ENCODE data around the gene POGLUT2. TPM values are rescaled to one million over a fixed set of nuclear protein-coding genes. Genes with fewer than 3 reads are reported as not detected.

Gene POGLUT2
- polyA plus RNA-seq, 1 of the 3 experiments (the other 2 are of a cell fraction), result 10.2 TPM

- DNase-seq, result peak; percentile 17
- Histone ChIP-seq H2AFZ (ENCODE audit: low read depth) (peak overlapping the region; percentile 96; the same call in 1 of the 2 replicates), H3K9me3 (no peaks in the 10 kb centered on the region), H3K9me2 (no peaks in the 10 kb centered on the region), H3K27me3 (ENCODE audit: insufficient read depth) (no peaks in the 10 kb centered on the region), H3K4me2 (peak overlapping the region; percentile 91), H3K9ac (peak overlapping the region; percentile 89), H3K79me2 (ENCODE audit: insufficient read depth) (peaks cover 50% of the 10 kb centered on the region), H3K36me3 (replicated peaks in 1 of 2; ENCODE audit: control insufficient read depth in 1 of 2, insufficient read depth in 2 of 2, low read length in 1 of 2) (peaks cover 18 to 19% of the 10 kb centered on the region in 2 experiments), H4K20me1 (ENCODE audit: insufficient read depth) (peaks cover 11% of the 10 kb centered on the region; the same call in 1 of the 2 replicates), H3F3A (replicated peaks; ENCODE audit: insufficient read depth) (peaks cover 13% of the 10 kb centered on the region), H3K4me1 (ENCODE audit: control insufficient read depth in 1 of 2, insufficient read depth in 2 of 2, low read depth in 1 of 2, low read length in 1 of 2) (peaks cover 0 to 12% of the 10 kb centered on the region in 2 experiments; a peak in 3 of 4 replicates), H3K4me3 (ENCODE audit: low read depth in 2 of 2, low read length in 1 of 2) (peak overlapping the region; percentile 96 to 99), H3K27ac (ENCODE audit: low read depth in 2 of 2, low read length in 1 of 2) (peak overlapping the region; percentile 87 to 96; a peak in 3 of 4 replicates)
- POLR2A ChIA-PET, result no interaction called here
- 17% methylated on average over 11 of the region's 12 CpGs for WGBS (ENCODE audit: low lambda C conversion rate)
- CTCF ChIA-PET, result interaction anchor here (0.7 to 6.9 kb wide), 16 partner anchors 9 to 1702 kb away, joined by 3 to 70 read pairs (median 3); partner anchors contain the start of gene TEX30
- TF ChIP-seq NFIC (IDR thresholded peaks at IDR 0.05; ENCODE audit: borderline replicate concordance), result no peak
- no peak for TF ChIP-seq POLR2AphosphoS5 (IDR thresholded peaks at IDR 0.05; ENCODE audit: low read depth, low read length)
- TF ChIP-seq EZH2phosphoT487 (IDR thresholded peaks at IDR 0.05; ENCODE audit: borderline replicate concordance, low read depth), result no peak
- no peak for TF ChIP-seq IRF3 (IDR thresholded peaks at IDR 0.05; ENCODE audit: low read depth, low read length)
- no peak for TF ChIP-seq RFX5 (IDR thresholded peaks at IDR 0.05; ENCODE audit: low read length)
- no peak for TF ChIP-seq REST (IDR thresholded peaks at IDR 0.05; ENCODE audit: low read depth, low read length)
- TF ChIP-seq MAX (IDR thresholded peaks at IDR 0.05; ENCODE audit: low read depth), result 0 out of 2 replicates have a peak, but pooled peaks have one; percentile 29
- no peak for TF ChIP-seq RCOR1 (IDR thresholded peaks at IDR 0.05; ENCODE audit: low read length)
- TF ChIP-seq FOSL2 (IDR thresholded peaks at IDR 0.05; ENCODE audit: borderline replicate concordance, low read depth), result no peak
- TF ChIP-seq TCF12 (IDR thresholded peaks at IDR 0.05), result no peak
- TF ChIP-seq, protein P1, sequence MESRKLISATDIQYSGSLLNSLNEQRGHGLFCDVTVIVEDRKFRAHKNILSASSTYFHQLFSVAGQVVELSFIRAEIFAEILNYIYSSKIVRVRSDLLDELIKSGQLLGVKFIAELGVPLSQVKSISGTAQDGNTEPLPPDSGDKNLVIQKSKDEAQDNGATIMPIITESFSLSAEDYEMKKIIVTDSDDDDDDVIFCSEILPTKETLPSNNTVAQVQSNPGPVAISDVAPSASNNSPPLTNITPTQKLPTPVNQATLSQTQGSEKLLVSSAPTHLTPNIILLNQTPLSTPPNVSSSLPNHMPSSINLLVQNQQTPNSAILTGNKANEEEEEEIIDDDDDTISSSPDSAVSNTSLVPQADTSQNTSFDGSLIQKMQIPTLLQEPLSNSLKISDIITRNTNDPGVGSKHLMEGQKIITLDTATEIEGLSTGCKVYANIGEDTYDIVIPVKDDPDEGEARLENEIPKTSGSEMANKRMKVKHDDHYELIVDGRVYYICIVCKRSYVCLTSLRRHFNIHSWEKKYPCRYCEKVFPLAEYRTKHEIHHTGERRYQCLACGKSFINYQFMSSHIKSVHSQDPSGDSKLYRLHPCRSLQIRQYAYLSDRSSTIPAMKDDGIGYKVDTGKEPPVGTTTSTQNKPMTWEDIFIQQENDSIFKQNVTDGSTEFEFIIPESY (IDR thresholded peaks at IDR 0.05; ENCODE audit: borderline replicate concordance, low read depth), result no peak
- no peak for TF ChIP-seq ELF1 (IDR thresholded peaks at IDR 0.05)
- TF ChIP-seq, protein P2, sequence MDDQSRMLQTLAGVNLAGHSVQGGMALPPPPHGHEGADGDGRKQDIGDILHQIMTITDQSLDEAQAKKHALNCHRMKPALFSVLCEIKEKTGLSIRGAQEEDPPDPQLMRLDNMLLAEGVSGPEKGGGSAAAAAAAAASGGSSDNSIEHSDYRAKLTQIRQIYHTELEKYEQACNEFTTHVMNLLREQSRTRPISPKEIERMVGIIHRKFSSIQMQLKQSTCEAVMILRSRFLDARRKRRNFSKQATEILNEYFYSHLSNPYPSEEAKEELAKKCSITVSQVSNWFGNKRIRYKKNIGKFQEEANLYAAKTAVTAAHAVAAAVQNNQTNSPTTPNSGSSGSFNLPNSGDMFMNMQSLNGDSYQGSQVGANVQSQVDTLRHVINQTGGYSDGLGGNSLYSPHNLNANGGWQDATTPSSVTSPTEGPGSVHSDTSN (IDR thresholded peaks at IDR 0.05), result no peak
- no peak for TF ChIP-seq FOXM1 (IDR thresholded peaks at IDR 0.05; ENCODE audit: low read depth)
- TF ChIP-seq GABPA (IDR thresholded peaks at IDR 0.05; ENCODE audit: low read depth), result no peak
- peak; percentile 65 for TF ChIP-seq MXI1 (IDR thresholded peaks at IDR 0.05; ENCODE audit: low read depth, low read length)
- no peak for TF ChIP-seq EP300 (IDR thresholded peaks at IDR 0.05; ENCODE audit: borderline replicate concordance in 1 of 2, low read depth in 1 of 2, low read length in 1 of 2)
- no peak for TF ChIP-seq GATA2 (CRISPR knock-in tag; IDR thresholded peaks at IDR 0.05)
- no peak for TF ChIP-seq CHD2 (IDR thresholded peaks at IDR 0.05; ENCODE audit: low read length, partially characterized antibody)
- TF ChIP-seq JUND (IDR thresholded peaks at IDR 0.05), result no peak
- no peak for TF ChIP-seq YY1 (IDR thresholded peaks at IDR 0.05; ENCODE audit: low read depth)
- TF ChIP-seq TAF1 (IDR thresholded peaks at IDR 0.05; ENCODE audit: borderline replicate concordance, low read depth, low read length), result no peak
- no peak for TF ChIP-seq RXRA (IDR thresholded peaks at IDR 0.05; ENCODE audit: borderline replicate concordance, low read depth)
- TF ChIP-seq, protein P3, sequence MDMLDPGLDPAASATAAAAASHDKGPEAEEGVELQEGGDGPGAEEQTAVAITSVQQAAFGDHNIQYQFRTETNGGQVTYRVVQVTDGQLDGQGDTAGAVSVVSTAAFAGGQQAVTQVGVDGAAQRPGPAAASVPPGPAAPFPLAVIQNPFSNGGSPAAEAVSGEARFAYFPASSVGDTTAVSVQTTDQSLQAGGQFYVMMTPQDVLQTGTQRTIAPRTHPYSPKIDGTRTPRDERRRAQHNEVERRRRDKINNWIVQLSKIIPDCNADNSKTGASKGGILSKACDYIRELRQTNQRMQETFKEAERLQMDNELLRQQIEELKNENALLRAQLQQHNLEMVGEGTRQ (IDR thresholded peaks at IDR 0.05; ENCODE audit: borderline replicate concordance, low read depth, low read length), result no peak
Observed at GRCh38 chr13:102847272-102848234, 48.8 kb upstream of the POGLUT2 start.
